Prostate gland (tissue), 2 donors: ENCODE data around the gene HOXA5. TPM values are rescaled to one million over a fixed set of nuclear protein-coding genes. Genes with fewer than 3 reads are reported as not detected.

ENCODE experiments used
- DNase-seq: peaks from one replicate; pipeline ENCODE4 v3.0.0-alpha.2; 2019; ENCODE audit warnings: low spot score
- H3K27ac ChIP-seq, 2 donors: fragments of 200-600 bp; sonication (generic); 2 replicates each; pipeline ENCODE4 v1.5.1; 2017 to 2019
- H3K27me3 ChIP-seq: fragments of 200-600 bp; sonication (generic); replicated peaks from 2 replicates; pipeline ENCODE4 v1.5.1; 2019; ENCODE audit not compliant: insufficient read depth
- H3K36me3 ChIP-seq, 2 donors: fragments of 200-600 bp; sonication (generic); 1 replicate in 1 of 2; 2 replicates in 1 of 2; pipeline versions ENCODE4 v1.5.1 to v1.8.1; 2017 to 2019
- H3K4me1 ChIP-seq: fragments of 200-600 bp; sonication (generic); replicated peaks from 2 replicates; pipeline ENCODE4 v1.5.1; 2019
- H3K4me3 ChIP-seq, 2 donors: fragments of 200-600 bp; sonication (generic); 2 replicates each; pipeline ENCODE4 v1.5.1; 2017 to 2019
- H3K9me3 ChIP-seq: fragments of 200-600 bp; sonication (generic); 2 replicates; pipeline ENCODE4 v1.5.1; 2017
- POLR2A ChIP-seq: fragments of 450-650 bp; IDR thresholded peaks from one replicate; pipeline ENCODE4 v1.6.1; 2016; ENCODE audit warnings: antibody characterized with exemption, mild to moderate bottlenecking
- POLR2AphosphoS5 ChIP-seq: sonication (generic); formaldehyde crosslinking; IDR thresholded peaks from one replicate; pipeline ENCODE4 v1.6.1; 2017; ENCODE audit warnings: antibody characterized with exemption
- WGBS: methylation state at CpG from one replicate; pipeline ENCODE4 v1.1.5; 2018; 5-methylcytosine and 5-hydroxymethylcytosine counted together
- intact Hi-C: fragments of 100-400 bp; cut with DNase I; formaldehyde crosslinking; loops from one replicate; pipeline ENCODE4 v1.14.2; 2022
- total RNA-seq, 2 donors: library from RNA; depleted of rRNA; stranded (reverse); fragments of >200 nt; gene quantifications; one replicate each; pipeline ENCODE4 v1.1.0, GENCODE V29; 2016
- TF ChIP-seq, protein P1 (sequence below), 4 experiments: fragments of 200-600 bp in 2 of 4; fragments of 450-650 bp in 2 of 4; sonication (generic) in 2 of 4; IDR thresholded peaks; 1 replicate in 3 of 4; 2 replicates in 1 of 4; pipeline ENCODE4 v1.5.1; 2016 to 2019; ENCODE audit warnings: antibody characterized with exemption in 4 of 4, mild to moderate bottlenecking in 2 of 4, moderate library complexity in 2 of 4

The HOXA5 gene
- total RNA-seq, 2 donors from 2014 or later: 3.7 to 12.9 TPM

DNA sequence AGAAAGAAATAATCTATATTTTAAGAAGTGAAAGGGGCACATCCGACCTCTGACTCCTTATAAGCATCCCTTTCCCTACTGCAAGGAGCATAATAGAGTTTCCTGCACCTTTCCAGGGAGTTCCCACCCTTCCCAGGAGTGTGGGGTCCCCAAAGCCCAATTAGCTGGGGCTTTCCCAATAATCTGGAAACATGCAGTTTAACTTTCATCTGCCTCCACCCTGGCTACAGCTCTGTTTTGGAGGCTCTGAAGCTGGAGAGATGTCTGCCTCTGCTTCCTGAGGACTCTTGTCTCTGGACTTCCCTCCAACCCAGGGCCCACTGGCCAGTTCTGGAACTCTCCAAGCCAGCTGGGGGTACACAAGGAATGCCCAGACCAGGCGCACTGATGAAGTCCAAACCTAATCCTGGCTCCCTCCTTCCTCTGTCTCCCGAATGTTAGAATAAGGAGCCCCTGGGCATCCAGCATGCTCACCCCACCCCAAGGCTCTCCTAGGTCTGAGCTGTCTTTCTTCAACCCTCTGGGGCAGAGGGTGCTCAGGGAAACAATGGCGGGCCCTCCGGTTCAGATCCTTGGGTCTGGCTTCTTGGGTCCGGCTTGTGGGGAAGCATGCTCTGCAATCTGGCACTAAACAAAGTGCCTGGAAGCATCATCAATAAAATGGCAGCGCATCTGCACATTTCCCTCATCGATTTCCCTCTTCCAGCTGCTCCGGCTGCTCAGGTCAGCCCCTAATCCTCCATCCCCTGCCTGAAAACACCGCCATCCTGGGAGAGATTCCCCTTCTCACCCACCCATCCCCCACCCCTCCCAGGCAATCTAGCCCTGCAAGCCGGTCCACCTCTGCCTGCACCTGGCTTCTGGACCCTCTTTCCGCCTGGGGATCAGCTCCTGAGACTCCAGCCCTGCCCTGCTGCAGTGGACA lies 26.3 kb downstream of the HOXA5 start:
- intact Hi-C loops: no loop called here
- Histone ChIP-seq H3K27me3 (no peaks in the 10 kb centered on the region), H3K27ac (no peak overlapping the region), H3K9me3 (no peaks in the 10 kb centered on the region), H3K36me3 (no peaks in the 10 kb centered on the region), H3K4me1 (no peaks in the 10 kb centered on the region), H3K4me3 (no peak overlapping the region)
- no peak for DNase-seq
- TF ChIP-seq POLR2AphosphoS5 (no peak), POLR2A (no peak)
- TF ChIP-seq, protein P1, sequence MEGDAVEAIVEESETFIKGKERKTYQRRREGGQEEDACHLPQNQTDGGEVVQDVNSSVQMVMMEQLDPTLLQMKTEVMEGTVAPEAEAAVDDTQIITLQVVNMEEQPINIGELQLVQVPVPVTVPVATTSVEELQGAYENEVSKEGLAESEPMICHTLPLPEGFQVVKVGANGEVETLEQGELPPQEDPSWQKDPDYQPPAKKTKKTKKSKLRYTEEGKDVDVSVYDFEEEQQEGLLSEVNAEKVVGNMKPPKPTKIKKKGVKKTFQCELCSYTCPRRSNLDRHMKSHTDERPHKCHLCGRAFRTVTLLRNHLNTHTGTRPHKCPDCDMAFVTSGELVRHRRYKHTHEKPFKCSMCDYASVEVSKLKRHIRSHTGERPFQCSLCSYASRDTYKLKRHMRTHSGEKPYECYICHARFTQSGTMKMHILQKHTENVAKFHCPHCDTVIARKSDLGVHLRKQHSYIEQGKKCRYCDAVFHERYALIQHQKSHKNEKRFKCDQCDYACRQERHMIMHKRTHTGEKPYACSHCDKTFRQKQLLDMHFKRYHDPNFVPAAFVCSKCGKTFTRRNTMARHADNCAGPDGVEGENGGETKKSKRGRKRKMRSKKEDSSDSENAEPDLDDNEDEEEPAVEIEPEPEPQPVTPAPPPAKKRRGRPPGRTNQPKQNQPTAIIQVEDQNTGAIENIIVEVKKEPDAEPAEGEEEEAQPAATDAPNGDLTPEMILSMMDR (IDR thresholded peaks at IDR 0.05): no peak
- 83% methylated on average over 12 of the region's 12 CpGs for WGBS

DNA sequence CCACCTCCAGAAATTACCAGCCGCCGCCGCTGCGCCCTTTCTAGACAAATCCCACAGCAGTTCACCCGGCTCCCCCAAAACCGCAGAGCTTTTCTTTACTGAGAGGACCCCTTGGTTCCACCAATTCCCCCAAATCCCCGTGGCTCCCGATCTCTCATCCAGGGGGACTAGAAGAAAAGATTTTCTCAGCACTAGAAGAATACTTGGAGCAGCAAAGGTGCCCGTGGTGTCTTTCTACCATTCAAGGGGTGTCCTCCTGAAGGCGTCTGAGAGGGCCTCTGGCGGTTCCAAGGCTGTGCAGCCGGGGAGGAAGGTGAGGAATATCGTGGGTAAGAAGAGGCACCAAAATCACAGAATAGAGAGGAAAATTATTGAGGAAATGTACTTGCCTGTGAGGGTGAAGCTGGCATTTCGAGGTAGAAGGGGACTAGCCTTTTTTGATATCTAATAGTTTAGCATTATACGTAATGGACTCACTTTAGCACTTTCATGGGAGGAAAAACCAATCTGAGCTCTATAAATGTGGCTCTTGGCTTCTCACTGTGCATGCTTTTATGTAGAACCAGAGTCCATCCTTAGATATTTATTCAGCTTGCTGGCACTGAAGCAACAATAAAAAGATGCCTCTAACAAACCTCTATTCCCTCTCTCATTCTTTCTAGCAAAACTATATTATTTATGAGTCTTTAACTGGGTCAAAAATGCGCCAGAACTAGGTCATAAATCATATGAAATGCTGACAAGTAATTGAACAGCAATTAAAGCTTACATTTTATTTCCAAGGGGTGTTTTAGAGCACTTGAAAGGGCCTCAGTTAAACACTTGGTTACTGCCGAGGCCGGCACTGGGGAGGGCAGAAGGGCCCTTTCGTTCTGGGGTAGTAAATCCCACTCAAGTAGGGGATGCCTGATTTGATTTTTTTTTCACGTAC lies 27.2 kb downstream of the HOXA5 start:
- H3K4me3 ChIP-seq: peak overlapping the region; percentile 6 to 30
- H3K27ac ChIP-seq: peak overlapping the region; percentile 64 to 71
- H3K36me3 ChIP-seq: no peaks in the 10 kb centered on the region
- WGBS: 52% methylated on average over 20 of the region's 20 CpGs
- no peaks in the 10 kb centered on the region for H3K27me3 ChIP-seq
- intact Hi-C loops: no loop called here
- no peak for DNase-seq
- no peak for TF ChIP-seq POLR2A
- no peak for TF ChIP-seq POLR2AphosphoS5
- TF ChIP-seq, protein P1 (IDR thresholded peaks at IDR 0.05): no peak
- H3K4me1 ChIP-seq: no peaks in the 10 kb centered on the region
- H3K9me3 ChIP-seq: no peaks in the 10 kb centered on the region

DNA sequence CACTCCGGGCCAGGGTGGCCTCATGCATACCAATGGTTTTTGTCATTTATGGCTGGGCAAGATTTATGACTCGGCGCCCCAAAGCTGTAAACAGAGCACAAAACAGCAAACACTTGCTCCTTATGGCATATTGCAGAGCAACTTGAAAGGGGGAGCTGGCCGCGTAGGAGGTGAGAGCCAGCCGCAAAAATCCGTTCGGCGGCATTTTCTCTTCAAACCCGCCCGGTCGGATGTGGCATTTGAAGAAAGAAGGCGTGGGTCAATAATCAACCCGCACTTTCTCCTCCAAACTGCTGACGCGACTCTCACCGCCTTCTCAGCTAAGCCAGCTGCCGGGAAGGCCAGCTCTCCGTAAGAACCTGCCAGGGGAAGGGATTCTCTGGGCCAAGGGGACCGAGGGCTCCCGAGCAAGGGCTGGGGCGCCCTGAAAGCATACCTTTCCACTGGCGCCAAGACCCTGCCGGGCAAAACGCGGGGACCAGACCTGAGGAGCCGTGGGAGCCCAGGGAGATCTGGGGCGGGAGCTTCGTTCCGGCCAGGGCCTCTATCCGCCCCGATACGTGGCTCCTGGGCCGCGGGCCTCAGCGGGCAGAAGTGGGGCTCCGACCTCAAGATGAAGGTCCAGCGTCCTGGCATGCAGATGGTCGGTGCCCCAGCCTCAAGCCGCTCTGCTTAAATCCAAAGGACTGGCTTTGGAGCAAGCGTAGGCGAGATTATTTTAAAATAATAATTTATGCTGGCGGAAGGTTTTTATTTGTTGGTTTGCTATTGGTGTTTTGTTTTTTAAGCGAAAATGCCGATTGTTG lies 28.1 kb downstream of the HOXA5 start:
- no peaks in the 10 kb centered on the region for H3K27me3 ChIP-seq
- H3K9me3 ChIP-seq: no peaks in the 10 kb centered on the region
- 43% methylated on average over 35 of the region's 45 CpGs for WGBS
- H3K4me1 ChIP-seq: peaks cover 1% of the 10 kb centered on the region
- no peaks in the 10 kb centered on the region for H3K36me3 ChIP-seq
- H3K27ac ChIP-seq: peak overlapping the region; percentile 64 to 71
- TF ChIP-seq, protein P1 (IDR thresholded peaks at IDR 0.05): no peak
- peak; percentile 64 for TF ChIP-seq POLR2AphosphoS5
- peak; percentile 43 for TF ChIP-seq POLR2A
- H3K4me3 ChIP-seq: peak overlapping the region; percentile 6 to 30
- DNase-seq: peak; percentile 65
- intact Hi-C loops: no loop called here

DNA sequence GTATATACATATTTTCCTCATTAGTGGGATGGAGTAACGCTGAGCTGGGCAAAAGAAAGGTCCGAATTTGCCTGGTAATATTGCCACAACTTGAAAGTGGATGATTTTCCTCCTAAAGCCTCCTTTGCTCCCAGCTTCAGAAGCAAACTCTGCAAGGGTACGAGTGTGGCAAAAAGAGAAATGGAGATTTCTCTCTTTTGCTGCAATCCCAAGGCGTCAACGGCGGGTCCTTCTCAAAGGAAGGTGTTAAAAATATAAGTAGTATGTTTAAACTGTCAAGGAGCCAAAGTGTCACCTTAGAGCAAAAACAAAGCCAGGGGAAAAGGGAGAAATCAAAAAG lies 28.6 kb downstream of the HOXA5 start:
- Histone ChIP-seq H3K27me3 (no peaks in the 10 kb centered on the region), H3K9me3 (no peaks in the 10 kb centered on the region), H3K4me1 (peaks cover 3% of the 10 kb centered on the region), H3K4me3 (peak overlapping the region in 1 of 2 donors; percentile 30), H3K27ac (peak overlapping the region; percentile 64 to 71), H3K36me3 (no peaks in the 10 kb centered on the region)
- intact Hi-C loops: no loop called here
- WGBS: 31% methylated on average over 6 of the region's 6 CpGs
- no peak for DNase-seq
- TF ChIP-seq, protein P1 (IDR thresholded peaks at IDR 0.05): no peak
- no peak for TF ChIP-seq POLR2A
- TF ChIP-seq POLR2AphosphoS5: no peak
